Panc1 (cell line): ENCODE data around the gene KCNJ11. TPM values are rescaled to one million over a fixed set of nuclear protein-coding genes. Genes with fewer than 3 reads are reported as not detected.

Source experiments
- ATAC-seq: fragments of 200-7000 bp; cut with Tn5 transposase; 2 replicates; pipeline ENCODE4 v1.9.1; 2020; ENCODE audit warnings: mild to moderate bottlenecking, moderate library complexity
- BruUV-seq: library from RNA; stranded (reverse); fragments of 400-500 nt; replicated peaks from 2 replicates; lab custom pipeline; 2021; lab: Mats Ljungman, UMichigan
- CTCF ChIA-PET: fragments of 300-600 bp; sonication (Branson Sonifier 250); formaldehyde crosslinking; loops from one replicate; lab custom pipeline; 2022; ENCODE audit warnings: antibody characterized with exemption; lab: Charles Lee
- POLR2A ChIA-PET: fragments of 300-600 bp; sonication (Branson Sonifier 250); formaldehyde crosslinking; loops from one replicate; lab custom pipeline; 2022; ENCODE audit warnings: antibody characterized with exemption; lab: Charles Lee
- DNase-seq: peaks from one replicate; pipeline ENCODE4 v3.0.0-alpha.2; 2010; ENCODE audit warnings: low read depth, low spot score
- H3K27ac ChIP-seq: 2 replicates; pipeline ENCODE4 v1.5.1; 2011; ENCODE audit warnings: mild to moderate bottlenecking, low read length, inconsistent platforms
- H3K27me3 ChIP-seq: fragments of 200-500 bp; sonication (Bioruptor generic); 2 replicates; pipeline ENCODE4 v1.6.0; 2014; ENCODE audit warnings: low read length, inconsistent platforms; ENCODE audit not compliant: control insufficient read depth, insufficient read depth
- H3K36me3 ChIP-seq: fragments of 200-500 bp; sonication (Bioruptor generic); 2 replicates; pipeline ENCODE4 v1.5.1; 2014; ENCODE audit warnings: inconsistent platforms, mild to moderate bottlenecking, low read length, moderate library complexity; ENCODE audit not compliant: control insufficient read depth, insufficient read depth
- H3K4me1 ChIP-seq: 2 replicates; pipeline ENCODE4 v1.5.1; 2011; ENCODE audit warnings: inconsistent platforms, mild to moderate bottlenecking, low read length, moderate library complexity; ENCODE audit not compliant: control insufficient read depth, insufficient read depth
- H3K4me3 ChIP-seq, 2 experiments: 2 replicates each; pipeline ENCODE4 v1.5.1; 2011 to 2012; ENCODE audit warnings: low read depth in 2 of 2, low read length in 2 of 2, mild to moderate bottlenecking in 2 of 2, inconsistent platforms in 1 of 2, moderate library complexity in 1 of 2
- H3K9me3 ChIP-seq: fragments of 200-500 bp; sonication (Bioruptor generic); 2 replicates; pipeline ENCODE4 v1.5.1; 2014; ENCODE audit warnings: low read depth, mild to moderate bottlenecking, inconsistent platforms, low read length, moderate library complexity; ENCODE audit not compliant: control insufficient read depth, insufficient read depth
- POLR2AphosphoS5 ChIP-seq: IDR thresholded peaks from 2 replicates; pipeline ENCODE4 v1.6.1; 2012; ENCODE audit warnings: mild to moderate bottlenecking, low read depth, low read length, moderate library complexity
- REST ChIP-seq, 2 experiments: IDR thresholded peaks; 2 replicates each; pipeline ENCODE4 v1.6.1; 2011 to 2012; ENCODE audit warnings: low read depth in 2 of 2, control low read depth in 1 of 2, low read length in 1 of 2, mild to moderate bottlenecking in 1 of 2, moderate library complexity in 1 of 2; ENCODE audit not compliant: insufficient read depth in 1 of 2
- SIN3A ChIP-seq: IDR thresholded peaks from 2 replicates; pipeline ENCODE4 v1.6.1; 2012; ENCODE audit warnings: low read depth, mild to moderate bottlenecking, low read length, moderate library complexity, borderline replicate concordance; ENCODE audit not compliant: insufficient read depth
- TCF7L2 ChIP-seq: IDR thresholded peaks from 2 replicates; pipeline ENCODE4 v1.6.1; 2011; ENCODE audit warnings: mild to moderate bottlenecking, low read depth, low read length, inconsistent platforms
- in situ Hi-C: cut with HindIII; loops from 2 replicates; pipeline ENCODE4 v1.10.0; 2016; ENCODE audit warnings: low sequenced_read_pairs, low pct_unique_long_range_greater_than_20kb
- intact Hi-C: fragments of 100-400 bp; cut with micrococcal nuclease; formaldehyde crosslinking; loops from one replicate; pipeline ENCODE4 v1.10.0; 2022; ENCODE audit not compliant: unreplicated experiment
- total RNA-seq: library from RNA; stranded (reverse); gene quantifications from one replicate; pipeline ENCODE4 v1.2.1, GENCODE V29; 2021; ENCODE audit not compliant: unreplicated experiment
- TF ChIP-seq, protein P1 (sequence below): fragments of 450-650 bp; IDR thresholded peaks from 2 replicates; pipeline ENCODE4 v1.5.1; 2017; ENCODE audit warnings: mild to moderate bottlenecking

Gene KCNJ11
- total RNA-seq, 1 experiment from 2014 or later: 0.67 TPM

DNA sequence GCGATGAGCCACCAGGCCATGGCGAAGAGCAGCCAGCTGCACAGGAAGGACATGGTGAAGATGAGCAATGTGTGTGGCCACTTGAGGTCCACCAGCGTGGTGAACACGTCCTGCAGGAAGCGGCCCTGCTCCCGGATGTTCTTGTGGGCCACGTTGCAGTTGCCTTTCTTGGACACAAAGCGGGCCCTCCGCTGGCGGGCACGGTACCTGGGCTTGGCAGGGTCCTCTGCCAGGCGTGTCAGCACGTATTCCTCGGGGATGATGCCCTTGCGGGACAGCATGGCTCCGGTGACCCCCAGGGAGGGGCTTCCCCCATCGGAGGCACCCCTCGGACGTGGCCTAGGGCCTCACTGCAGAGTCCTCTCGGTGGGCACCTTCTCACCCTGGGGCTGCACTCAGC lies 648 bp downstream of the KCNJ11 start:
- no peak overlapping the region for H3K4me3 ChIP-seq
- no peaks in the 10 kb centered on the region for H3K9me3 ChIP-seq
- ChIA-PET CTCF (no interaction called here), POLR2A (no interaction called here)
- in situ Hi-C loops: no loop called here
- no peak overlapping the region for H3K27ac ChIP-seq
- H3K4me1 ChIP-seq: no peaks in the 10 kb centered on the region
- intact Hi-C loops: no loop called here
- no peak for TF ChIP-seq TCF7L2
- no peak for TF ChIP-seq POLR2AphosphoS5
- TF ChIP-seq, protein P1, sequence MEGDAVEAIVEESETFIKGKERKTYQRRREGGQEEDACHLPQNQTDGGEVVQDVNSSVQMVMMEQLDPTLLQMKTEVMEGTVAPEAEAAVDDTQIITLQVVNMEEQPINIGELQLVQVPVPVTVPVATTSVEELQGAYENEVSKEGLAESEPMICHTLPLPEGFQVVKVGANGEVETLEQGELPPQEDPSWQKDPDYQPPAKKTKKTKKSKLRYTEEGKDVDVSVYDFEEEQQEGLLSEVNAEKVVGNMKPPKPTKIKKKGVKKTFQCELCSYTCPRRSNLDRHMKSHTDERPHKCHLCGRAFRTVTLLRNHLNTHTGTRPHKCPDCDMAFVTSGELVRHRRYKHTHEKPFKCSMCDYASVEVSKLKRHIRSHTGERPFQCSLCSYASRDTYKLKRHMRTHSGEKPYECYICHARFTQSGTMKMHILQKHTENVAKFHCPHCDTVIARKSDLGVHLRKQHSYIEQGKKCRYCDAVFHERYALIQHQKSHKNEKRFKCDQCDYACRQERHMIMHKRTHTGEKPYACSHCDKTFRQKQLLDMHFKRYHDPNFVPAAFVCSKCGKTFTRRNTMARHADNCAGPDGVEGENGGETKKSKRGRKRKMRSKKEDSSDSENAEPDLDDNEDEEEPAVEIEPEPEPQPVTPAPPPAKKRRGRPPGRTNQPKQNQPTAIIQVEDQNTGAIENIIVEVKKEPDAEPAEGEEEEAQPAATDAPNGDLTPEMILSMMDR: no peak
- no peak for TF ChIP-seq REST (IDR thresholded peaks at IDR 0.05; ENCODE audit: insufficient read depth in 1 of 2, low read depth in 2 of 2, low read length in 1 of 2)
- no peak for TF ChIP-seq SIN3A
- H3K36me3 ChIP-seq: no peaks in the 10 kb centered on the region; the same call in 1 of the 2 replicates
- DNase-seq (no peak), ATAC-seq (no peak)
- no peaks in the 10 kb centered on the region for H3K27me3 ChIP-seq
- BruUV-seq: no TSS peak

DNA sequence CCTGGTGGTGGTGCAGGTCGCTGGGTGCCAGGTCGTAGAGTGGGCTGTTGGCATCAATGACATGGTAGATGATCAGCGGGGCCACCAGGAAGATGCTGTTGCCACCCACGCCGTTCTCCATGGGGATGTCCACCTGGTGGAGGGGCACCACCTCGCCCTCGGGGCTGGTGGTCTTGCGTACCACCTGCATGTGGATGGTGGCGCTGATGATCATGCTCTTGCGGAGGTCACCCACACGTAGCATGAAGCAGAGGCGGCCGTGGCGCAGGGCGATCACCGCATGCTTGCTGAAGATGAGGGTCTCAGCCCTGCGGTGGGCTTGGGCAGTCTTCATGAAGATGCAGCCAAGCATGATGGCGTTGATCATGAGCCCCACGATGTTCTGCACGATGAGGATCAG lies 1.2 kb downstream of the KCNJ11 start:
- ChIA-PET CTCF (interaction anchor here (0.6 to 1.2 kb wide), 5 partner anchors 24 to 141 kb away, joined by 3 to 5 read pairs (median 3); no protein-coding TSS in a partner anchor), POLR2A (no interaction called here)
- Histone ChIP-seq H3K27me3 (no peaks in the 10 kb centered on the region), H3K9me3 (no peaks in the 10 kb centered on the region), H3K4me3 (no peak overlapping the region), H3K4me1 (no peaks in the 10 kb centered on the region), H3K36me3 (no peaks in the 10 kb centered on the region; the same call in 1 of the 2 replicates), H3K27ac (no peak overlapping the region)
- intact Hi-C loops (no loop called here), in situ Hi-C loops (no loop called here)
- no peak for TF ChIP-seq SIN3A
- TF ChIP-seq POLR2AphosphoS5: no peak
- TF ChIP-seq REST (IDR thresholded peaks at IDR 0.05; ENCODE audit: insufficient read depth in 1 of 2, low read depth in 2 of 2, low read length in 1 of 2): no peak
- TF ChIP-seq, protein P1: no peak
- no peak for TF ChIP-seq TCF7L2
- no TSS peak for BruUV-seq
- ATAC-seq (no peak), DNase-seq (no peak)
